HG03378 (cell line): ENCODE data around the gene ADAM11.
"Not testable (repeated sequence)": the region's sequence is repeated elsewhere in the genome, so short reads cannot be mapped to it uniquely, and the experiment has no call there.

Experiments
- ATAC-seq: cut with Tn5 transposase; IDR thresholded peaks from one replicate; pipeline ENCODE4 v1.9.1; 2021; ENCODE audit warnings: mild to moderate bottlenecking, moderate library complexity; ENCODE audit not compliant: unreplicated experiment

ADAM11 gene, protein sequence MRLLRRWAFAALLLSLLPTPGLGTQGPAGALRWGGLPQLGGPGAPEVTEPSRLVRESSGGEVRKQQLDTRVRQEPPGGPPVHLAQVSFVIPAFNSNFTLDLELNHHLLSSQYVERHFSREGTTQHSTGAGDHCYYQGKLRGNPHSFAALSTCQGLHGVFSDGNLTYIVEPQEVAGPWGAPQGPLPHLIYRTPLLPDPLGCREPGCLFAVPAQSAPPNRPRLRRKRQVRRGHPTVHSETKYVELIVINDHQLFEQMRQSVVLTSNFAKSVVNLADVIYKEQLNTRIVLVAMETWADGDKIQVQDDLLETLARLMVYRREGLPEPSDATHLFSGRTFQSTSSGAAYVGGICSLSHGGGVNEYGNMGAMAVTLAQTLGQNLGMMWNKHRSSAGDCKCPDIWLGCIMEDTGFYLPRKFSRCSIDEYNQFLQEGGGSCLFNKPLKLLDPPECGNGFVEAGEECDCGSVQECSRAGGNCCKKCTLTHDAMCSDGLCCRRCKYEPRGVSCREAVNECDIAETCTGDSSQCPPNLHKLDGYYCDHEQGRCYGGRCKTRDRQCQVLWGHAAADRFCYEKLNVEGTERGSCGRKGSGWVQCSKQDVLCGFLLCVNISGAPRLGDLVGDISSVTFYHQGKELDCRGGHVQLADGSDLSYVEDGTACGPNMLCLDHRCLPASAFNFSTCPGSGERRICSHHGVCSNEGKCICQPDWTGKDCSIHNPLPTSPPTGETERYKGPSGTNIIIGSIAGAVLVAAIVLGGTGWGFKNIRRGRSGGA

DNA sequence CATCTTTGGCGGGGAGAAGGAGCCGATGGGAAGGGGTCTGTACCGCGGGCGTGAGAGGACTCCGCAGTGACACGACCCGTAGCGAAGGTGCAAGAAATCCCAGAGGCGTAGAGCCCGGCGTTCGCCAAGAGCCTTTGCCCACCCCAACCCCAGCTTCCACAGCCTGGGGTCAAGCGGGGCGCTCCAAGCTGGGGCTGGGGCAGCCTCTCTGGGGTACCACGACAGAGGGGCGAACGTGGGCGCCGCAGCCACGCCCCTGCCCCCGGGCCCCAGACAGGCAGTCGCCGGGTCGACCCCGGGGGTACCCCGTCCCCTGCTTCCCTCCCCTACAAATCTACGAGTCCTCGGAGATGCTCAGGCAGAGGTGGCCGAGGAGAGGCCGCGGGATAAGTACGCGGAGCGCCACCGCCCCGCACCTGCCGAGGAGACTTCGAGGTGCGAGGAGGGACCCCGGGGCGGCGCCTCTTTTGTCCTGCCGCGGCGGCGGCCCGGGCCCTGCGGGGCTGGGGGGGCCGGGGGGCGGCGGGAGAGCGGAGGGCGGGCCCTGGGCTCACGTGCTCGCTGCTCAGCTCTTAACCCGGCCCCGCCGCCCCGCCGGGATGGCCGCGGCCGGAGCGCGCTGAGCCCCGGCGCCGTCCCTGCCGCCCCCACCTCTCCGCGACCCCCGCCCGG is at the start of gene ADAM11:
Gene ADAM11 (plus strand): TSS at position 575 of the 672 bp plus-strand sequence. CDS start 212 bp downstream, outside the sequence.
- no peak for ATAC-seq

DNA sequence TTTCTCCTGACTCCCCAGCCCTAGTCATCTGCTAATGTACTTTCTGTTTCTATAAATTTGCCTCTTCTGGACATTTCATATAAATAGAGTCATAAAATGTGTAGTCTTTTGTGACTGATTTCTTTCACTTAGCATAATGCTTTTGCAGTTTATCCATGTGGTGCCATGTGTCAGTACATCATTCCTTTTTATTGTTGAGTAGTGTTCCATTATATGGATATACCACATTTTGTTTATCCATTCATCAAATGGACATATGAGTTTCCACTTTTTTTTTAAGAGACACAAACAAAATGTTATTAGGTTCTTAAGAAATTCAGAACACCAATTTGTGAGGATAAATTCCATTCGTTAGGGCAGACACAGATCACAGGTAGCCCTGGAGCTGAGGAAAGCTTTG is 39.3 kb upstream of the ADAM11 start:
- no peak for ATAC-seq

DNA sequence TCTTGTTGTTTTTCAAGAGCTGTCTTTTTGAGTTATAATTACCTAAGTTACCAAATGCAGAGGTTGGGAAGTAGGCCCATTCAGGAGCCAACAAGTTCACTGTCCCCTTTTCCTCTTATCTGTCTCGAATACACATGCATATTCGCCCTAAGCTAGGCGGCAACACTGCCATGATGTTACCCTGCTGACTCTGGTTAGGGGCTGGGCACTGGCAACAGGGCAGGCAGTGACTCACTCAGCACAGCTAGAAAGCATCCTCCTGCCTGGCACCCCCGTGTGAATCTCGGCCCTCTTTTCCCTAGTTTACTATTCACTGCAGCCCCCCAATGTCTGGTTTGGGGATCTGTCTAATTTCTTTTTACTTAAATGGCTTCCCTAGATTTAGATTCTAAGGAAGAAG is 36.5 kb upstream of the ADAM11 start:
- ATAC-seq, result no peak

DNA sequence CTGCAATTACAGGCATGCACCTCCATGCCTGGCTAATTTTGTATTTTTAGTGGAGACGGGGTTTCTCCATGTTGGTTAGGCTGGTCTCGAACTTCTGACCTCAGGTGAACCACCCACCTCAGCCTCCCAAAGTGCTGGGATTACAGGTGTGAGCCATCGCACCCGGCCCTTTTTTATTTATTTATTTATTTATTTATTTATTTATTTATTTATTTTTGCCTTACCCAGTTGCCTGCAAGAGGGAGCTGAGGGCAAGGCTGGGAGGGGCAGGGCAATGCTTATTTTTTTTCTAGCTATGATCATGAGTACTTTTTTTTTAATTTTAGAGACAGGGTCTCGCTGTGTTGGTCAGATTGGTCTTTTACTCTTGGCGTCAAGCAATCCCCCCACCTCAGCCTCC is 32.7 kb upstream of the ADAM11 start:
- not testable (repeated sequence) for ATAC-seq

DNA sequence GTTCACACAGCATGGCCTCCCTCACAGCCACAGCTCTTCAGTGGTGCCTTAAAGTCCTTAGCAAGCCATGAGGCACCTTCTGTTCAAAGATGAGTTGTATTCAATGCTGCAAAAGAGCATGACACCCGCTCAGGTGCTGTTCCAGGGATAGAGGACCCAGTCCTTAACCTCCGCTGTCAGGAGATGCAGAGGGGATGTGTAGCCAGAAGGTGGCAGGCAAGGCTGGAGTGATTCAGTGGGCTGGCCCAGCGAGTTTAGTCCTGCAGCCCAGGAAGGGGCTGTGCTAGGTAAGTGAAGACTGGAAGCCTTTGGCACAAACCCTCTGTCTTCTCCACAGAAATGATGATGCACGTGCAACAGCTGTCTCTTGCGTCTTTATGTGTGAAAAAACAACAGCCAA is 25.0 kb upstream of the ADAM11 start:
- ATAC-seq, result no peak

DNA sequence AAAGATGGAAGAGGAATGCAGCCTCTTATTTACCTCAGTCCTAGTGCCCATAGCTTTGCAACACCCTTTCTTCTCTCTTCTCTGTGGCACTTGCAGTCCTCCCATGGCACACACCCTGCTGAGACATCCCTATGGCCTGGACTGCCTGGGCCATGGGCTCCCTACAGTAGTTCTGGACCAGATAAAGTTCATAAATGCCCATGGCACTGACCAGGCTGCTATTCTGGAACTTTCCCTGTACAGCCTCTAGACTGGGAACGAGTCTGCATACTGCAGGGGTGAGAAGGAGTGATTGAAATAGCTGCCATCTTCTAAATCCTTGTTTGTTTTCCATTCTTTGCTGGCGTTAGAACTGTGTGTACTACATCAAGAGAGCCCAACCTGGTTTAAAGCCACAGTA is 24.5 kb upstream of the ADAM11 start:
- no peak for ATAC-seq

DNA sequence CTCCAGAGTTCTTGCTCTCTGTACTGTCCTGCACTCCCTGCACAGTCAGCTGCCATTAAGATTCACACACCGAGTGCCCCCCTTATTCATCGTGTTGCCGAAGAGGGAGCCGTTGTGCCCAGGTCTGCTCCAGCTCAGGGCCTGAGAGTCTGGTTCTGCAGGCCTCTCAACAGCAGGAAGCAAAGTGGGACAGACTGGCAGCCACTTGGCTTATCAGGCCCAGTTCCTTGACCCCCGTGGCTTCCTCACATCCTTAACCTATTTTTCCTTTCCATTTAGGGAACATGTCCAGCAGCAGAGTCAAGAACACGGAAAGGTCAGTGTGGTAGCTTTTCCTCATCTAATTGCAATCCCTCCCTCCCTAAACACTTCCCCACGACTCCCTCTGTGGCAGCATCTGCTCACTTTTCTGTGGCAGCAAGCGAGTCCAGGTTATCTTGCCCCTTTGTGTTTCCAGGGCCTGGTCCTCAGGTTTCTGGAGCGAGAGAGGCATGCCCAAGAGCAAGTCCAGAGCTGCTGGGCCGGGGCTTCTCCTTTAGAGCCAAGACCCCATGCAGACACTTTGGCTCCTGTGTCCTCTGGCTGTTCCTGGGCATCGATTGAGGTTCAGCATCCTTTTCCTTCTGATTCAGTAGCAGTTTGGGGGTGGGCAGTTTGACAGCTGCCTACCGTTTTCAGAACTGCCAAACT is 22.1 kb upstream of the ADAM11 start:
- ATAC-seq, result no peak

DNA sequence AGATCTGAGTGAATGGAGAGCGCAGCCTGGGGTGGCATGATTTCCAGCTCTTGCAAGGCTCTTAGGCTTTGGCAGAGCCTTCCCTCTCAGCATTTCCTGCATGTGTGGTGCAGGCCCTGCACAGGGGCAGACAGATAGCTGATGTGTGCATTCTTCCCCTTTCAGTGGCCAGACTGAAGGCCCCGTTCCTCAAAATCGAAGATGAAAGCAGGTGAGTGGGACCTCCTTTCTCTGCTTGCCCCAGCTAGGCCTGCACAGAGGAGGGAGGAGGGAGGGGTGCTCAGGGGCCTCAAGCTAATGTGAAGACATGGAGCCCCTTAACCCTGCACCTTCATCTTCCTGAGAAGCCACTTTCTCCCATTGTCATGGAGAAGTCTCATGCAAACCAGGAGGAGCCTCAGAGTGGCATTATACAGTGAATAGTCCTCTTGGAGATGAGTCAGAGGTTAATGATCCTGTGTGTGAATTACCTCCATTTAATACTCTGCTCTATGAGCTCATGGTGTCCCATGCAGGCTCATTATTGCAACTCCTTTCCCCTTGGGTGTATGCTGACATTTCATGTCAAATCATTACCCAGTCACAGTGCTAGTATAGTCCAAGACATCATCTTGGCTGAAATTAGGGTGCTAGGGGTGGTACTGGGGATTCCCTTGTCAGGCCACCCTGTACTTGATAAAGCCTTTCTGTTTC is 20.4 kb upstream of the ADAM11 start:
- no peak for ATAC-seq

DNA sequence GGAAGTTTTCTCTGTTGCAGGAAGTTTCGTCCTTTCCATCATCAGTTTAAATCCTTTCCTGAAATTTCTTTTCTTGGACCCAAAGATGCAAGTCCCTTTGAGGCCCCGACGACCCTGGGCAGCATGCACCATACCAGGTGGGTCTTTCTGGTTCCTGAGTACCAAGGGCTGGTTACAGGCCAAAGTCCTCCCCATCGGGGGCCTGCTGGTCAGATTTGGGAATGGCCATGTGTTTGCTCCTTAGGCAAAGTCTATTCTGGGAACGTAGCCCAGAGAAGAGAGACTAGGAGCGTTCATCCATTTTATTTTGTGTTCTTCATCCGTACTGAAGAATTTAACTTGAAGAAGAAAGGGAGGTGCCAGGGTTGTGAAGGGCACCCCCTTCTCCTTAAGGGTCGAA is 17.5 kb upstream of the ADAM11 start:
- ATAC-seq, result no peak

DNA sequence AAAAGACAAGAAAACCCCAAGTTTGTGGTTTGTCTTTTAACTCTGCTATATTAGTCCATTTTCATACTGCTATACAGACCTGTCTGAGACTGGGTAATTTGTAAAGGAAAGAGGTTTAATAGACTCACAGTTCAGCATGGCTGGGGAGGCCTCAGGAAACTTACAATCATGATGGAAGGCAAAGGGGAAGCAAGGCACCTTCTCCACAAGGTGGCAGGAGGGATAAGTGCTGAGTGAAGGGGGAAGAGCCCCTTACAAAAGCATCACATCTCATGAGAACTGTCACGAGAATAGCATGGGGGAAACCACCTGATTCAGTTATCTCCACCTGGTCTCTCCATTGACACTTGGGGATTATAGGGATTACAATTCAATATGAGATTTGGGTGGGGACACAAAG is 13.5 kb upstream of the ADAM11 start:
- ATAC-seq, result no peak

DNA sequence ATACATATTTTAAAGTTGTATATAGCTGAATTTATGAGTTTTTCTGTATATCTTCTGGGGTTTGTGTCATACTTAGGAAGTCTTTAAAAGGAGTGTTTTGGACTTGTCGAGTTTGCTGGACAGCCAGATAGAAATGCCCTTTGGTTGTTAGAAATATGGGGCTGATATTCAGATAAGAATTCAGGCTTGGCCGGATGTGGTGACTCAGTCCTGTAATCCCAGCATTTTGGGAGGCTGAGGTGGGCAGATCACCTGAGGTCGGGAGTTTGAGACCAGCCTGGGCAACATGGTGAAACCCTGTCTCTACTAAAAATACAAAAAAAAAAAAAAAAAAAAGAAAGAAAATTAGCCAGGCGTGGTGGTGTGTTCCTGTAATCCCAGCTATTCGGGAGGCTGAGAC is 13.1 kb upstream of the ADAM11 start:
- ATAC-seq, result not testable (repeated sequence)

DNA sequence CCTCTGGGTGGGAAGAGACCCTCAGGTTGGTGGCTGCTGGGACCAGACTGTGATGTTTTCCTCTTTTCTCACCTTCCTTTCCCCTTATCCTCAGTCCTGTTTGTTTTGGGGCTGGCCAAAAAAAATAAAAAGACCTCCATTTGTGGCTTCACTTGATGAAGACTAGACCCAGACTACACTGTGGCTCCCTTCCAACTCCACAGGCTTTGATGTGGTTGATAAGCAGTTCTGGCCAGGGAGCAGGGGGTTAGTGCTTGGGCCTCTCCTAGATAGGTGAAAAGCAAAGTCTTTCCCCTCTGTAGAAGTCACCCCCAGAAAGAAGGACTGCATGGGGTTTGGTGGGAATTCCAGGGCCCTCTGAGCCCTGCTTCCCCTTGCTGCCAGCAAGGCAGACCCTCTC is 11.2 kb upstream of the ADAM11 start:
- ATAC-seq, result no peak

DNA sequence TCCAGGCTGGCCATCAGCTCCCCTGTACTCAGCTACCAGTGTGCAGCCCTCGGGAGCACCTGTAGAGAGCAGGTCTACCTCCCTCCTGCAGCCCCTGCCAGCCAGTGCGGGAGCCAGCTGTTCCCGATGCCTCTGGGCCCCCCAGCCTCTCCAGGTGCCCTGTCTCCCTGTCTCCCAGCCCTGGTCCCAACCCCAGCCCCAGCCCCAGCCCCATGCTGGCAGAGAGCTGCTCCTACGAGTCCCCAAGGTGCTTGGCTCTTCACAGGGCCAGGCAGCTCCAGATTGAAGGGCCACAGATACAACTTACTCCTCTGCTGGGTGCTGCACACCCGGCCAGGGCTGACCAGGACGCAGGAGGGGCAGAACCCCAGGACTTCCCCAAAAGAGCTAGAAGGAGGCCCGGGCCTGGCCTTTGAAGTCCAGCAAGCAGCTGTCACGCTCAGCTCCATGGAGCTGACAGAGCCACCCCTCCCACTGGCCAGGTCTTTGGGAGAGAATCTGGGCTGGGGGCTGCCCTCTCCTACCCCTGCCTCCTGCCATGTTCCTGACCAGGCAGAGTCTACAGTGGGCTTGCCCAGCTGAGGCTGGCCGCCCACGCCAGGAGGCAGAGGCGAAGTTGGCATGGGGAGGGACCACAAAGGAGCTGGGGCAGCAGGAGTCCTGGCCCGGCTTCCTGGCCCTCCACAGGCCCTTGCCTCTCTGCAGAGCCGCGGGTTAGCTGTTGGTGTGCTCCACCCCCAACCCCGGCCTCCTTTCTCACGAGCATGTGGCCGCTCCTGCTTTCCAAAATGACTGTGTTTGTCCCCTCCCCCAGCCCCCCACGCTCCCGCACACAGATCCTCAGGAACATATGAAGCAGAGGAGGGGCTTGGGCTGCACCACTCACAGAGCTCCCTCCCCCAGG is 9.5 kb upstream of the ADAM11 start:
- no peak for ATAC-seq

DNA sequence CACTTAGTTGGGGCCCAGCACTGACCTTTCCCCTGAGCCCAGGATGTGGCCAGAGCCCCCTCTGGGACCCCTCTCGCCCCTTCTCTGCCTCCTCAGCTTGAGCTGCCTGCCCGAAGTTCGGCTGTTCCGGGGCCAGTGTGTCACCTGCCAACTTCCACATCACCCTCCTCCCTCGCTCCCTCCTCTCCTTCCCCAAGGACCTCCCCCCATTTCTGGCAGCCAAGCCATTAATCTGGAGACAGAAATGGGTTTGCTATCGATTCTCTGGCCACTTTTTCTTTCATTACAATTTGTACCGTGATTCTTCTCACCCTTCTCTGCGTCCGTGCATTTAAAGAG is 8.8 kb upstream of the ADAM11 start:
- ATAC-seq, result no peak

DNA sequence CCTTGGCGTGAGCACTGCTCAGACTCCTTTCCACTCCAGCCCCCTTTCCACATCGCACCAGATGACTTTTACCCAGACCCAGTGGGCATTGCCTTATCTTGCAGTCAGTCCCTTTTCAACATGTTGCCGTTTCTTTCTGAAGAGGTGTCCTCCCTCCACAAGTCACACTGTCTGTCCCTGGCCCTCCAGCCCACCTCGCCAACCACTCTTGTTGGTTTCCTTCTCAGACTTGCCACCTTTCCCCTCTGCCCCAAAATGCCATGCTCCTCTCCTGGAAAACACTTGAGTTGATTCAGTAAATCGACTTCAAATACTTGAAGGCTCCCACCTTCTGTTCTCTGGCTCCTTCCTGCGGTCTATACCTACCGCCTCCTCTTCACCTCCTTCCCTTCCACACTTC is 7.5 kb upstream of the ADAM11 start:
- ATAC-seq, result no peak

DNA sequence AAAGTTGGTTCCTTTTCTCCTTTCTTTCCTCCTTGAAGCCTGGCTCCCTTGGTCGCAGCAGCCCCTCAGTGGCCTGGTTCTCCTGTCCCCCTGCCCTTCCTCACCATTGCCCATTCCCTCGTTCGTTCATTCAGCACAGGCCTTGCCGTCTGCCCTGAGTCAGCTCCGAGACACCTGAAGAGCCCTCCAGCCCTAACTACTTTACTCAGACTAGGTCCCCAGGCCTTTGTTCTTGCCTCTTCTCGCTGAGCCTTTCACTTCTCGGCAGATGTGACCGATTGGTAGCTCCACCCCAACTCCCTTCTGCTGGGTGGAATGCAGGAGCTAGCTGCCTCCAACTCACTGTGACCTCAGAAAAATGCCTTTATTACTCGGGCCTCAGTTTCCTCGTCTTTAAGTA is 7.0 kb upstream of the ADAM11 start:
- no peak for ATAC-seq

DNA sequence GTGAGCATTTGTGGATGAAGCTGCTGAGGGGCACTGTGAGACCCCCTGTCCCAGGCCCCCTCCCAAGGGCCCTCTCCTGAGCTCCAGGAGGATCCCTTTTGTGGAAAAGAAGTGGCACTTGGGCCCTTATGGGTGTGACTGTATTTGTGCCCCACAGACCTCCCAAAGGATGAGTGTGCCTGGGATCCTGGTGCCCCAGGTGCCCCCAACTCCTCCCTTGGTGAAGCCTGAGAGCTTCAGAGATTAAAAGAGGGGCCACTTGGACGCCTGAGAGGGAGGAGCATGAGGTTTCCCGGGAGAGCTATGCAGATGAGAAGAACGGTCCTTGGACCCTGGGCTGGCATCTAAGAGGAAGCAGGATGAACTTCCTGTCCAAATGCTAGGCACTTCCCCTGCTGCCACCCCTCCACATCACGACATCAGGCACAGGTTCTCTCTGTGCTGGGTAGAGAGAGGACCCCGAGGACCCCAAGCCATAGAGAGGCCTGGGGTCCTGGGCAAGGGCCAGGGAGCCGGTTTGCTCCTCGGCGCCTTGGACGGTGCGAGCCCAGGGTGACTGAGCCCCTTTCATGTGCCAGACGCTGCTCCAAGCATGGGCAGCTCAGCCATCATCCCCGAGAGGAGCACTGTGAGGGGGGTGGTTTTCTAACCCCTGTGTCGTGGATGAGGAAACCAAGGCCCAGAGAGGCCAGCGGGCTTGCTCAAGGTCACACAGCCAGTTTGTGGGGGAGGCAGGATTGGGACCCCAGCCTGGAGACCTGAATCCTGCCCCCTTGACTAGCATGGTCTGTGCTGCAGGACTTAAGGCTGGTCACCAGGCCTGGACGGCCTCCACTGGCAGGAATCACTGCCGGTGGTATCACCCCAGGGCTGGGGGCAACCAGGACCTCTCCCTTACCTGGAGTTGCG is 5.6 kb upstream of the ADAM11 start:
- ATAC-seq, result no peak

DNA sequence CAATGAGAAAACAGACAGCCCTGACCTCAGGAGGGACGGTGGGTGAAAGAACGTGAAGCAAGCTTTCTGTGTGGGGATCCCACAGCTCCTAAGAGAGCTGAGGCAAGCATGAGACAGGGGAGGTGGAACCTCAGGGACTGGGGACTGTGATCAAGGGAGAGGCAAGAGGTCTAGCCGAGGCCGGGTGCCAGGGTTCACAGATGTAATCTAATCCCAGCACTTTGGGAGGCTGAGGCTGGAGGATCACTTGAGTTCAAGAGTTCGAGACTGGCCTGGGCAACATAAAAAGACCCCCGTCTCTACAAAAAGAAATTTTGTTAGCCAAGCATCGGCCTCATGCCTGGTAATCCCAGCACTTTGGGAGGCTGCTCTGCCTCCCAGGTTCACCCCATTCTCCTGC is 4.5 kb upstream of the ADAM11 start:
- no peak for ATAC-seq

DNA sequence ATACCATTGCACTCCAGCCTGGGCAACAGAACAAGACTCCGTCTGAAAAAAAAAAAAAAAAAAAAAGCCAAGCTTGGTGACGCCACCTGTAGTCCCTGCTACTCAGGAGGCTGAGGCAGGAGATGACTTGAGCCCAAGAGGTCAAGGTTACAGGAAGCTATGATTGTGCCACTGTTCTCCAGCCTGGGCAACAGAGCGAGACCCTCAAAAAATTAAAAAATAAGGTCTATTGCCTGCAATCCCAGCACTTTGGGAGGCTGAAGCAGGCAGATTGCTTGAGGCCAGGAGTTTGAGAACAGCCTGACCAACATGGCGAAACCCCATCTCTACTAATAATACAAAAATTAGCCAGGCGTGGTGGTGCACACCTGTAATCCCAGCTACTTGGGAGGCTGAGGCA is 3.6 kb upstream of the ADAM11 start:
- ATAC-seq, result not testable (repeated sequence)
